ACC112 (cell line): ENCODE data around the gene ZNF71.

Source experiments
- H2AFZ ChIP-seq: fragments of 200-600 bp; sonication (generic); one replicate; pipeline ENCODE4 v1.6.0; 2017; ENCODE audit warnings: antibody characterized with exemption, low read length; ENCODE audit not compliant: unreplicated experiment
- H3K27ac ChIP-seq: fragments of 200-600 bp; sonication (generic); 2 replicates; pipeline ENCODE4 v1.5.1; 2014; ENCODE audit warnings: low read depth, mild to moderate bottlenecking, antibody characterized with exemption, low read length, moderate library complexity
- H3K27me3 ChIP-seq: fragments of 200-600 bp; sonication (generic); 2 replicates; pipeline ENCODE4 v1.6.1; 2014; ENCODE audit warnings: mild to moderate bottlenecking, antibody characterized with exemption, low read length, moderate library complexity, mixed read lengths; ENCODE audit not compliant: insufficient read depth
- H3K36me3 ChIP-seq: fragments of 200-600 bp; sonication (generic); 2 replicates; pipeline ENCODE4 v1.6.1; 2016; ENCODE audit warnings: mild to moderate bottlenecking, antibody characterized with exemption, low read length, moderate library complexity, mixed read lengths; ENCODE audit not compliant: insufficient read depth
- H3K4me1 ChIP-seq: fragments of 200-600 bp; sonication (generic); one replicate; pipeline ENCODE4 v1.6.1; 2016; ENCODE audit warnings: low read length, mixed read lengths; ENCODE audit not compliant: insufficient read depth, unreplicated experiment, control insufficient read depth
- H3K4me3 ChIP-seq: fragments of 200-600 bp; sonication (generic); 2 replicates; pipeline ENCODE4 v1.5.1; 2014; ENCODE audit warnings: mild to moderate bottlenecking, low read depth, low read length
- H3K79me2 ChIP-seq: fragments of 200-600 bp; sonication (generic); one replicate; pipeline ENCODE4 v1.6.0; 2016; ENCODE audit warnings: low read length; ENCODE audit not compliant: control insufficient read depth, unreplicated experiment, insufficient read depth

ZNF71 gene

DNA sequence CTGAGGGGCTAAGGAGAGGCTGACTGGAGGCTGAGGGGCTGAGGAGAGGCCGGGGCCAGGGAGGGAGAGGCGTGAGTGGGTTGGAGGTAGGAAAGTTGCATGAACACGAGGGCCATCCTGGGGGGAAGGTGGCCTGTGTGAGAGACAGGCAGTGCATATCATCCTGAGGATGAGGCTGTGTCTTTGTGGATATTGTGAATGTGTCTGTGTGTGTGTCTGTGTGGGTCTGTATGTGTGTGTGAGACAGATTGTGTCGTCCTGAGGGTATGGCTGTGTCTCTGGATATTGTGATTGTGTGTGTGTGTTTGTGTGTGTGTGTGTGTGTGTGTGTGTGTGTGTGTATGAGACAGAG is 422 bp downstream of the ZNF71 start:
- Histone ChIP-seq H3K4me1 (no peaks in the 10 kb centered on the region), H3K4me3 (peak overlapping the region; percentile 89), H2AFZ (peak overlapping the region; percentile 21), H3K27me3 (no peaks in the 10 kb centered on the region), H3K79me2 (peaks cover 24% of the 10 kb centered on the region), H3K27ac (no peak overlapping the region), H3K36me3 (0 out of 2 replicates have a peak, but pooled peaks cover 5% of the 10 kb centered on the region)

- Histone ChIP-seq H3K27ac (no peak overlapping the region), H2AFZ (no peak overlapping the region), H3K4me1 (no peaks in the 10 kb centered on the region), H3K4me3 (no peak overlapping the region; the same call in 1 of the 2 replicates), H3K27me3 (no peaks in the 10 kb centered on the region), H3K79me2 (peaks cover 28% of the 10 kb centered on the region), H3K36me3 (peaks cover 8% of the 10 kb centered on the region)
Measured at GRCh38 chr19:56596676-56597075, 1.6 kb downstream of the ZNF71 start.

DNA sequence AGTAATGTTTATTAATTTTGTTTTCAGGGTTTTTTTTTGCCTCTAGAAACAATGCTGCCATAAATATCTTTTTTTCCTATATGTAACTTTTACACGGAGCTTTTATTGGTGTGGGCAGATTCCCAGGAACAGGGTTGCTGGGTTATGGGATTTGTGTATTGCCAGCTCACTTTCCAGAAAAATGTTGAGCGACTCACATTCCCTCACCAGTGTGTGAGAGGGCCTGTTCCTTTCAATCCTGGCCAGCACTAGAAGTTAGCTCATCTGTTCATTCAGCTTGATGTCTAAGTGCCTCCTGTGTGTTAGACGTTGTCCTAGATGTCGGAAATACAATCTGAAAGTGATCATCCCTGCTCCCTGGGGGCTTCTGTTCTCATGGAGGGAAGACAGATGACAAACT is 2.6 kb downstream of the ZNF71 start:
- Histone ChIP-seq H2AFZ (no peak overlapping the region), H3K79me2 (peaks cover 28% of the 10 kb centered on the region), H3K27ac (no peak overlapping the region), H3K4me1 (no peaks in the 10 kb centered on the region), H3K36me3 (peaks cover 15% of the 10 kb centered on the region), H3K4me3 (no peak overlapping the region), H3K27me3 (no peaks in the 10 kb centered on the region)

GRCh38 chr19:56601375-56601774 is 6.3 kb downstream of the ZNF71 start:
- Histone ChIP-seq H3K27ac (no peak overlapping the region), H3K79me2 (peaks cover 20% of the 10 kb centered on the region), H3K4me3 (no peak overlapping the region), H3K27me3 (no peaks in the 10 kb centered on the region), H3K4me1 (no peaks in the 10 kb centered on the region), H3K36me3 (peaks cover 24% of the 10 kb centered on the region), H2AFZ (no peak overlapping the region)

GRCh38 chr19:56603829-56604228 is 8.7 kb downstream of the ZNF71 start:
- H3K36me3 ChIP-seq, result peaks cover 19% of the 10 kb centered on the region
- H3K79me2 ChIP-seq, result peaks cover 5% of the 10 kb centered on the region
- no peaks in the 10 kb centered on the region for H3K27me3 ChIP-seq
- no peak overlapping the region for H2AFZ ChIP-seq
- no peaks in the 10 kb centered on the region for H3K4me1 ChIP-seq
- no peak overlapping the region for H3K27ac ChIP-seq
- no peak overlapping the region for H3K4me3 ChIP-seq

DNA sequence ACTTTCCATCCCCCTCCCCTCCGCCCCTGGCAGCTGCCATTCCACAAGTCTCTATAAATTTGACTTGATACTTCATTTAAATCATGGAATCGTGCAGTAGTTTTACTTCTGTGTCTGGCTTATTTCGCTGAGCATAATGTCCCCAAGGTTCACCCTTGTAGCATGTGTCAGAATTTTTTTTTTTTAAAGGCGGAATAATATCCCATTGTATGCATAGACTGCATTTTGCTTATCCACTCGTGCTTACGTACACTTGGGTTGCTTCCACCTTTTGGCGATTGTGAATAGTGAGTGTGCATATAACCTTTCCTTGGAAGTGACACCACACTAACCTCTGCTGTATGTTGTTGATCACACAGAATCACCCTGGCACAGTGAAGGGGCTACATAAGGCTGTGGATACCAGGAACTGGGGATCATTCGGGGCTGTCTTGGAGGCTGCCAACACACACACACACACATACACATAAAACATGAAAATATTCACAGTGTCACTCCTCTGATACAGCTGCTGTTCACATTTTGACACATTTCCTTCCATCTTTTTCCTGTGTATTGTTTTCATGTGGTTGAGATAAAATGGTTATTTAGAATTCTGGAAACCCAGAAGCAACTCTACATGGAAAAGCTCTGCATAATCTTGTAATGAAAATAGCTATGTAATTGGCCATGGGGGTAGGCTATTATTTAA is 13.3 kb downstream of the ZNF71 start:
- peaks cover 1% of the 10 kb centered on the region; the same call in 1 of the 2 replicates for H3K36me3 ChIP-seq

DNA sequence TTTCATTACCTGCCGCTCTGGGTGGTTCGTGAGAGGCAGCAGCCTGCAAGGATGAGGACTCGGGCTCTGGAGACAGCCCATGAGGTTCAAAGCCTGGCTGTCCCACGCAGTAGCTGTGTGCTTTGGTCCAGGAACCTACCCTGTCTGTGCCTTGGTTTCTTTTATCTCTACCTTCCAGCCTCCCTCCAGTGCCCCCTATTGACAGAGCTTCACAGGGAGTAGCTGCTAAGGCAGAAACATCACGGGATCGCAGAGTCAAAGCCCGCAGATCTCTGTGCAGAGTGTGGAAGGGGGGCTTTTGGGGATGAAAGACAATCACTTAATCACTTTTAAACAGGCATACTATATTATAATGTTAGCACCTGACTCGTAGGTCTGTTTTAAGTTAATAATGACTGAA is 16.2 kb downstream of the ZNF71 start:
- peaks cover 3% of the 10 kb centered on the region; the same call in 1 of the 2 replicates for H3K36me3 ChIP-seq
- H3K79me2 ChIP-seq, result no peaks in the 10 kb centered on the region
- H3K4me3 ChIP-seq, result no peak overlapping the region
- H3K27me3 ChIP-seq, result no peaks in the 10 kb centered on the region
- H3K4me1 ChIP-seq, result no peaks in the 10 kb centered on the region
- H2AFZ ChIP-seq, result no peak overlapping the region
- no peak overlapping the region for H3K27ac ChIP-seq

More for the DNA sequence above, 13.3 kb downstream of the ZNF71 start:
- H2AFZ ChIP-seq, result no peak overlapping the region
- H3K27ac ChIP-seq, result no peak overlapping the region
- no peaks in the 10 kb centered on the region for H3K79me2 ChIP-seq
- H3K4me3 ChIP-seq, result no peak overlapping the region
- H3K4me1 ChIP-seq, result no peaks in the 10 kb centered on the region
- H3K27me3 ChIP-seq, result no peaks in the 10 kb centered on the region

DNA sequence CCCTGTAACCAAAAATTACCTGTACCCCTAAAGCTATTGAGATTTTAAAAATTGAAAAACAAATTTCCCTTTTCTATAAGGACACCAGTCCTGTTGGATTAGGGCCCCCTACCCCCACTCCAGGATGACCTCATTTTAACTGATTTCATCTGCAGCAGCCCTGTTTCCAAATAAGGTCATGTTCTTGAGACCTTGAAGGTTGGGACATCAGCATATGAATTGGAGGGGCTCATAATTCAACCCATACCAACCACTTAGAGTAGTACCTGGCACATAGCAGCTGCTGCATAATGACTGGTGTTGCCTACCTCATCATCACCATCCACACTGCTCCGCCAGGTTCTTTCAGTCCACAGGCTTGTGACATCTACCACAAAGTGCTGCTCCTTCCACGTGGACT is 17.6 kb downstream of the ZNF71 start:
- no peak overlapping the region for H2AFZ ChIP-seq

DNA sequence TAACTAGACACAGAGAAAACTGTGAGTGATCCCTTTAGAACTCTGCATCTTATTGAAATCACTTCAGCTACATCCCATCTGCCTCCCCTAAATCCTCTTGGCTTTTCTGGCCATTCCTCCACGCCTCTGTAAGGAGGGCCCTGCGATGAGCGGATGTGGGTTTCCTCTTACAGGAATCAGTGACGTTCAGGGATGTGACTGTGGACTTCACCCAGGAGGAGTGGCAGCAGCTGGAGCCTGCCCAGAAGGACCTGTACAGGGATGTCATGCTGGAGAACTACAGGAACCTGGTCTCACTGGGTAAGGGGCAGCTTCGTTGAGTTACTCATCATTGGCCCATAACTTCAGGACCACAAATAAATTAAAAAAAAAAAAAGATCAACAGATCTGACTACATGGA is 18.5 kb downstream of the ZNF71 start:
- H3K4me3 ChIP-seq, result no peak overlapping the region
- no peaks in the 10 kb centered on the region for H3K27me3 ChIP-seq
- H3K36me3 ChIP-seq, result peaks cover 6% of the 10 kb centered on the region
- H3K27ac ChIP-seq, result no peak overlapping the region
- no peaks in the 10 kb centered on the region for H3K4me1 ChIP-seq
- no peaks in the 10 kb centered on the region for H3K79me2 ChIP-seq
- no peak overlapping the region for H2AFZ ChIP-seq

More for the DNA sequence above, 17.6 kb downstream of the ZNF71 start:
- H3K36me3 ChIP-seq, result peaks cover 5% of the 10 kb centered on the region
- H3K27me3 ChIP-seq, result no peaks in the 10 kb centered on the region
- no peaks in the 10 kb centered on the region for H3K4me1 ChIP-seq
- H3K79me2 ChIP-seq, result no peaks in the 10 kb centered on the region
- H3K27ac ChIP-seq, result no peak overlapping the region
- no peak overlapping the region for H3K4me3 ChIP-seq

DNA sequence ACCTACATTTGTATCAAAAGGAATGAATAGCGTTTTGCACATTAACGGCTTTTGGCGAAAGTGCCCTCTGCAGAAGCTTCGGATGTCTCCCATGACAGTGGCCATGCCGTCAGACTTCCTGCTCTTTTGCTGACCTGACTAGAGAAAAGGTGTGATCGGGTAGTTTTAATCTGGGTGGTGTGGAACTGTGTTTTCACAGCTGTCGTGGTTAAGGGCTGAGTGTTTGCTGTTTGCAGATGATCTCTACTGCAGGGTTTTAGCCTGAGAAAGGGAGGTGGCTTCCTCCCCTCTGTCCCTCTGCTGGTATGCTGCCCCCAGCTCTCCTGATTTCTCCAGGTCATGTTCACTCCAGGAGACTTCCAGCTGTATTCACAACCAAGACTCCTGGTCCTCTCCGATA is 22.4 kb downstream of the ZNF71 start:
- Histone ChIP-seq H3K36me3 (peaks cover 6% of the 10 kb centered on the region), H3K4me1 (no peaks in the 10 kb centered on the region), H3K4me3 (no peak overlapping the region)

GRCh38 chr19:56619121-56619520 is 24.0 kb downstream of the ZNF71 start:
- no peaks in the 10 kb centered on the region for H3K4me1 ChIP-seq
- no peak overlapping the region for H3K4me3 ChIP-seq
- peaks cover 6% of the 10 kb centered on the region for H3K36me3 ChIP-seq
- no peak overlapping the region for H3K27ac ChIP-seq
- no peaks in the 10 kb centered on the region for H3K79me2 ChIP-seq
- no peaks in the 10 kb centered on the region for H3K27me3 ChIP-seq
- no peak overlapping the region for H2AFZ ChIP-seq

More for the DNA sequence above, 22.4 kb downstream of the ZNF71 start:
- H3K27ac ChIP-seq, result no peak overlapping the region
- H3K27me3 ChIP-seq, result no peaks in the 10 kb centered on the region
- H2AFZ ChIP-seq, result no peak overlapping the region
- H3K79me2 ChIP-seq, result no peaks in the 10 kb centered on the region
